ENCODE results near the gene EPSTI1.

Gene EPSTI1

GRCh38 chr13:42991898-42992763 is at the start of gene EPSTI1:
Gene EPSTI1 (minus strand): TSS chr13:42992241. CDS start chr13:42992165, 76 bp downstream.
- DNase-seq, result no peak

GRCh38 chr13:43041369-43041921 is 49.4 kb upstream of the EPSTI1 start:
- DNase-seq, result no peak

GRCh38 chr13:43040581-43041368 is 48.7 kb upstream of the EPSTI1 start:
- DNase-seq, result peak in 1 of 2 experiments; percentile 16

- no peak for DNase-seq
Observed at GRCh38 chr13:43039966-43040365, 47.9 kb upstream of the EPSTI1 start.

- no peak for DNase-seq
Observed at GRCh38 chr13:43036351-43037250, 44.6 kb upstream of the EPSTI1 start.

- no peak for DNase-seq
Observed at GRCh38 chr13:43033038-43033437, 41.0 kb upstream of the EPSTI1 start.

GRCh38 chr13:43031881-43032280 is 39.8 kb upstream of the EPSTI1 start:
- DNase-seq, result no peak

- DNase-seq, result no peak
Observed at GRCh38 chr13:43030548-43030947, 38.5 kb upstream of the EPSTI1 start.

GRCh38 chr13:43026262-43026661 is 34.2 kb upstream of the EPSTI1 start:
- no peak for DNase-seq

- peak; percentile 7 to 41 for DNase-seq
Observed at GRCh38 chr13:43023289-43023963, 31.4 kb upstream of the EPSTI1 start, which contains the start of gene DNAJC15. Gene DNAJC15 (plus strand): TSS chr13:43023586. CDS start chr13:43023627, 41 bp downstream.

- no peak for DNase-seq
Observed at GRCh38 chr13:43022934-43023288, 30.9 kb upstream of the EPSTI1 start.

GRCh38 chr13:43021926-43022670 is 30.1 kb upstream of the EPSTI1 start:
- no peak for DNase-seq

GRCh38 chr13:43020794-43021193 is 28.8 kb upstream of the EPSTI1 start:
- DNase-seq, result no peak

GRCh38 chr13:43019811-43020210 is 27.8 kb upstream of the EPSTI1 start:
- no peak for DNase-seq

- no peak for DNase-seq
Observed at GRCh38 chr13:43016226-43016625, 24.2 kb upstream of the EPSTI1 start.

GRCh38 chr13:43014162-43014561 is 22.1 kb upstream of the EPSTI1 start:
- no peak for DNase-seq

- DNase-seq, result no peak
Observed at GRCh38 chr13:43009506-43009905, 17.5 kb upstream of the EPSTI1 start.

GRCh38 chr13:43008596-43008995 is 16.6 kb upstream of the EPSTI1 start:
- no peak for DNase-seq

GRCh38 chr13:43006893-43007631 is 15.0 kb upstream of the EPSTI1 start:
- DNase-seq, result no peak

GRCh38 chr13:43005460-43006236 is 13.6 kb upstream of the EPSTI1 start:
- DNase-seq, result no peak

Data from NCI-H187 (cell line).